Mesodermal cell (in vitro differentiated cells): ENCODE results near the gene RTL5.

Experiments used
- H3K27ac ChIP-seq: 2 replicates; pipeline ENCODE4 v1.7.0; 2013; ENCODE audit warnings: mild to moderate bottlenecking, low read depth, low read length, moderate library complexity; ENCODE audit not compliant: severe bottlenecking
- H3K36me3 ChIP-seq: 2 replicates; pipeline ENCODE4 v1.7.1; 2013; ENCODE audit warnings: mild to moderate bottlenecking, low read length, moderate library complexity; ENCODE audit not compliant: control insufficient read depth, insufficient read depth
- H3K4me1 ChIP-seq: one replicate; pipeline ENCODE4 v1.7.1; 2013; ENCODE audit warnings: mild to moderate bottlenecking, low read length; ENCODE audit not compliant: insufficient read depth, control insufficient read depth, poor library complexity, severe bottlenecking
- H3K4me3 ChIP-seq: 2 replicates; pipeline ENCODE4 v1.7.0; 2013; ENCODE audit warnings: low read length, control low read depth, mild to moderate bottlenecking; ENCODE audit not compliant: insufficient read depth, poor library complexity, severe bottlenecking; ENCODE audit errors: extremely low read depth
- H3K9me3 ChIP-seq: 2 replicates; pipeline ENCODE4 v1.7.1; 2013; ENCODE audit warnings: mild to moderate bottlenecking, low read length, moderate library complexity; ENCODE audit not compliant: control insufficient read depth
- WGBS, 2 experiments: methylation state at CpG; one replicate each; pipeline ENCODE4 v1.1.5; 2013; ENCODE audit warnings: missing lambda C conversion rate in 2 of 2; ENCODE audit not compliant: insufficient coverage in 2 of 2; 5-methylcytosine and 5-hydroxymethylcytosine counted together

Gene RTL5

DNA sequence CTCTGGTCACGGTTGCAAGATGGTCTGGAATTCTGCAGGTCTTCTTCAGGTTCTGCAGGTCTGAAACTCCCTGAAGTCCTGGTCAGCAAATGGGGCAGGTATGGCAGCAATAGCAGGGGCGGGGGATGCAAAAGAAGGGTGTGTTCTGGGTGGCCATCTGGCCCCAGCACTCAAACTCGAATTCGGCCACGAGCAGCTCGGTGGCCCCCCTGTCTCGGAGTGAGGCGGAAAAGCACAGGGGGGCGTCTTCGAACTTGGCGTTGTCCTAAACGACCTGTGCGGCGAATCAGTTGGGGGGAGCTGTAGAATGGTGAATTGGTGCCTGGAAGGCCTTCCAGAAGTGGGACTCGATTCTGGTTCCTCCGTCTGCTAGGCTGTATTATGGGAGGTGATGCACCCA lies 2.1 kb downstream of the RTL5 start:
- Histone ChIP-seq H3K4me1 (peaks cover 28% of the 10 kb centered on the region), H3K27ac (no peak overlapping the region), H3K36me3 (peaks cover 18% of the 10 kb centered on the region), H3K4me3 (no peak overlapping the region), H3K9me3 (no peaks in the 10 kb centered on the region)
- 98 to 100% methylated on average over 1 to 15 of the region's 16 CpGs for WGBS, 2 experiments

DNA sequence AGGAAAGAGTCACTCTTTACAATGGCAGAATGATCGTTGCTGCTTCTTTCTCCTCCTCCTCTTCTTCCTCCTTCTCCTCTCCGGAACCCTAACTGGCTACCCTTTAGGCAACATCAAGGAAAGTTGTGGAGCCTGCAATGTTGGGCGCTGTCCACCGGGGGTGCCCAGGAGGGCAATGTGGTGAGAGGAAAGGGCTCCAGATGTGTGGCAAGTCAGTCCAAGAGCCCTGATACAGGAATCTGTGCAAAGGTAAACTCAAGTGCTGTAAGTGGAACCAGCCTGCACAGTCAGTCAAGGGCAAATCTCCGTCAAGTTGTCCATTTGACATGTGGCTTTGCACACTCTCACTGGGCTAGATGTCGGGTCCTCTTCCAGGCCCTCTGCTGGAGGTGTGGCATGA lies 2.8 kb downstream of the RTL5 start:
- WGBS, 2 experiments, result 100% methylated on average over 1 of the region's 6 CpGs
- no peak overlapping the region for H3K4me3 ChIP-seq
- H3K4me1 ChIP-seq, result peaks cover 35% of the 10 kb centered on the region
- H3K9me3 ChIP-seq, result no peaks in the 10 kb centered on the region
- H3K27ac ChIP-seq, result no peak overlapping the region
- peaks cover 13% of the 10 kb centered on the region for H3K36me3 ChIP-seq

DNA sequence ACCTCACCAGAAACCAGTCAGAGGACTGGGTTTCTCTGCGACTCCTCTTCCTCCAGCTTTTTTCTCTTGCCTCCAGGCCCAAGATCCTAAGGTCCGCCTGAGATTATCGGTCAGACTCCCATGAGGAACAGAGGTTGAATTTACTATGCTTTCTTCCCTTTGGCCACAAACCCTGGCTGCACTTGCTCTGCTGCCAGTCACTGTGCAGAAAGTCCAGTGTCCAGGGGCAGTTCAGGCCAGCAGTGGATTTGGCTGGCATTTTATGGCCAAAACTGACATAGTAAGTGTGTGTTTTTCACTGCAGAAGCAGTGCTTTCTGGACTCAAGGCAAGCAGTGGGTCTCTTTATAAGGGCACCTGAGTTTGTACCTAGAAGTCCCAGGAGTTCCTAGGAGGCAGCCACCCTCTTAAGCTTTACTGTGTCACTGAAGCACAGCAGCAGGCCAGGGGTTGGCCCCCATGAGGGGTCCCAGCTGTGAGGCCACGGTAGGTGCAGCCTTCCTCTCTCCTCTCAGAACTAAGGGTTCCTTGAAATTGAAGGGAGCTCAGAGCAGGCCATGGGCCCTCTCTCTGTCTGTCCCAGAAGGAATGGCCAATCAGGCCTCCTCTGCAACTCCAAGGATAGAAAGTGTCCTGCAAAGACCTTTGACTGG lies 3.4 kb downstream of the RTL5 start:
- WGBS, 2 experiments, result 100% methylated on average over 1 of the region's 4 CpGs; no CpG with 5 or more reads in 1 of the 2 experiments
- H3K4me3 ChIP-seq, result no peak overlapping the region
- no peaks in the 10 kb centered on the region for H3K9me3 ChIP-seq
- H3K4me1 ChIP-seq, result peaks cover 38% of the 10 kb centered on the region
- no peak overlapping the region for H3K27ac ChIP-seq
- H3K36me3 ChIP-seq, result peaks cover 13% of the 10 kb centered on the region

DNA sequence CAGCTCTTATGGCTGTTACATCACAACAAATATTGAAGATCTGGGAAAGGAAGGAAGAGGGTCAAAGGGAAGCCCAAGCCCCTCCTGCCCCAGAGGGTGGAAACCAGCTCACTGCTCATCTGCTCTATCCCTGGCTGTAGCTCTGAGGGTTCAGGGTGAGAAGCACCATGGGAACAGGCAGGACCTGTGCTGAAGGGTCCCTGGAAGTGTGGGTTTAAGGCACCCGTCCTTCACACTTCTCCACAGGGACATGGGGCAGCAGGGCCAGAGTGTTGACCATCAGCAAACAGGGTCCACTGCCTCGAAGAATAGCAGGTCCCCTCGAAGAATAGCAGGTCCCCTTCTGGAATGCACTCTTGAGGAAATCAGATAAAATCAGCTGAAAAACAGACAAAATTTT lies 4.4 kb downstream of the RTL5 start:
- Histone ChIP-seq H3K36me3 (peaks cover 13% of the 10 kb centered on the region), H3K4me1 (peaks cover 44% of the 10 kb centered on the region), H3K9me3 (no peaks in the 10 kb centered on the region), H3K27ac (peak overlapping the region; percentile 36), H3K4me3 (no peak overlapping the region)
- no CpG with 5 or more reads among the region's 3 CpGs for WGBS, 2 experiments

DNA sequence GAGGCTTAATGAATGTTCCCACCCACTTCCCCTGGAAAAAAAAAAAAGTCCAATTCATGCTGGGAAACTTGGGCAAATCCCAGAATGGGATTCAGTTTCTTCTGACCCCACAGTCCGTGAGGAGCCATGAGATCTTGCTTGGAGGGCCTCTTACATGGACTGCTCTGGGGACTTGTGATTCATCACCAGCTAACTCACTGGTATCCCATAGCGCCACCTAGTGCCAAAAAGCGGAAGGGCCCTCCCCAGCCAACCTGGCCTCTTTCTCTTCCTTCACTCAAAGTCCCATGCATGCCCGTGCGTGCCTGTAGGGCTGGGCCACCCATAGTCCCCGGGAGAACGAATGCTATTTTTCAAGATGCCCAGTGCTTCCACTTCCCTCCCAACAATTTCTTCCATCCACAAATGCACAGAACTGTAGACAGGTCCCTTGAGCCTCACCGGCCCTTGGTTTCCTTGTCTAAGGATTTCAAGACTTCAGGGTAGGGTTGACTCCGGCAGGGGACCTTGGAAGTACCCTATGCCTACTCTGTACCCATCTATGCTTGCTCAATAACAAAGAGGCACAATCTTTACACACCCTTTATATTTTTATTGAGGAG lies 5.1 kb downstream of the RTL5 start:
- no peaks in the 10 kb centered on the region for H3K9me3 ChIP-seq
- H3K4me3 ChIP-seq, result no peak overlapping the region
- peaks cover 51% of the 10 kb centered on the region for H3K4me1 ChIP-seq
- 9 to 29% methylated on average over 1 to 4 of the region's 9 CpGs for WGBS, 2 experiments
- H3K36me3 ChIP-seq, result peaks cover 13% of the 10 kb centered on the region
- peak overlapping the region; percentile 45 for H3K27ac ChIP-seq

DNA sequence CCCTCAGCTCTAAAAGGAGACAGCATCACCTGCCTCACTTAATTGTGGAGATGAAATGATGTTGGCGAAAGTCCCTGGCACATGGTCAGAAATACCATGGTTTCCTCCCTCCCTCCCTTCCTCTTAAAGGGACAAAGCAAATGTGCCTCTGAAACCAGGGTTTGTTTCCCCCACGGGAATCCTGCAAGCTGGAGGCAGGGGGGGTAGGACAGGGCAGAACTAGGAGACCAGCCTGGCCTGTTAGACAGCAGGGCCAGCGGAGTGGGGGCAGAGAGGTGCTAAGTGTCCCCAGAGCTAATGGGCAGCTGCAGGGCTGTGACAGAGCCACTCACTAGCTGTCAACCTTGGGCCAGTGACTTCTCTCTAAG lies 5.7 kb downstream of the RTL5 start:
- H3K36me3 ChIP-seq, result peaks cover 13% of the 10 kb centered on the region
- H3K27ac ChIP-seq, result peak overlapping the region; percentile 45
- whole genome bisulfite sequencing, 2 experiments, result 86% methylated on average over 1 of the region's 3 CpGs; no CpG with 5 or more reads in 1 of the 2 experiments
- no peaks in the 10 kb centered on the region for H3K9me3 ChIP-seq
- H3K4me1 ChIP-seq, result peaks cover 57% of the 10 kb centered on the region
- no peak overlapping the region for H3K4me3 ChIP-seq

DNA sequence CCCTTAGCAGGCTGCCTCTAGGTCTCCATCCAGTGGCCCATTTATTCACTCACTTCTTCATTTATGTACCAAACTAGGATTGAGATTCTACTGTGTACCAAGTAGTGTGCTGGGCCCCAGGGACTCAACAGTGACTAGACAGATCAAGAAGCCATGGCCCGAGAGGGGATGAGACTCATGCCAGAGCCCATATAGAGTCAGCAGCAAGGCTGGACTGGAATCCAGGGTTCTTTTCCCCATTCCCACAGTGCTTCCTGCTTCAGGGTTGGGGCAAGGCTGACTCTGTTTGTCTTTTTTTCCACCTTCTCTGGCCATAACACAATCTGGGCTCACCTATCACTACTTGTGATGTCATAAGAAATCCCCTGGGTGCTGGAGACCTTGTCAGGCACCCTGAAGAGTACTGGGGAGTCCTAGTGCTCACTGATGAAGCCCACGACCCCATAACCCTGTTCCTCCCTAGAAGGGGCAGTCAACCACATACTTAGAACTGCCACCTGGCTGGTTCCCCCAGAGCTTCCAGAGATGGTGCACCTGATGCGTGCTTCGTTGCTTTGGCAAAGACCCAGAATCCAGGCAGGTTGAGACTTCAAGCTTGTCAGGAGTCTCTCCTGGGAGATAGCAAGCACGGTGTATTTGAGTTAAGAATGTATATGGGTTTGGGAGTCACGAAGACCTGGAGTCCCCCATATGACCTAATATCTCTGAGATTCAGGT lies 6.2 kb downstream of the RTL5 start:
- H3K9me3 ChIP-seq, result no peaks in the 10 kb centered on the region
- 60 to 100% methylated on average over 2 to 3 of the region's 6 CpGs for WGBS, 2 experiments
- no peak overlapping the region for H3K4me3 ChIP-seq
- peaks cover 13% of the 10 kb centered on the region for H3K36me3 ChIP-seq
- peak overlapping the region; percentile 45 for H3K27ac ChIP-seq
- peaks cover 63% of the 10 kb centered on the region for H3K4me1 ChIP-seq

DNA sequence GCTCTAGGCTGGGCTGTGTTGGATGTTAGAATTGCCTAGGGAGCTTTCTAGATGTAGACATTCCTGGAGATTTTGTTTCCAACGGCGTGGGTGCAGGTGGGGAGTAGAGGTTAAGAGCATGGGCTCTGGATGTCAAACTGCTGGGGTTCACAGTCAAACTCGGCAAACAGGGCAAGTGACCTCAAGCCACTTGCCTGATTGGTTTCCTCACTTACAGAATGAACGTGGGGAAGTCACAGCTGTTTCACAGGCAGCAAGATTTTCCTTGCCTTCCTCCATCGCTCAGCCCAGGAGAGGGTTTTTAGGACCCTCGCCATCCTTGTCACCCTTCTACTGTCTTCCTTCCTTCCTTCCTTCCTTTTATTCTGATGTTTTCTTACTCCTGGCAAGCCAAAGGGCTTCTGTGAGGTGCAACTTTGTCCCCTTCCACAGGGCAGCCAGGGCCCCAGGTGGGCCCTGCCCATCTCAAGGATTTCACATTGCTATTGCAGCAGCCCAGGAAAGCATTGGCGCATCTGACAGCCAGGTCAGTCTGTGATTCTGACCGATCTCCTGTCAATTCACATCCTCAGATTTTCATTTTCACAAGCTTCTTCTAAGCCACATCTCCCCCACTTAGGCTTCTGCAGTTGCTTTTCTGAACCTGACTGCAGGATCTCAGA lies 7.0 kb downstream of the RTL5 start:
- Histone ChIP-seq H3K36me3 (peaks cover 9% of the 10 kb centered on the region), H3K9me3 (no peaks in the 10 kb centered on the region), H3K27ac (peak overlapping the region; percentile 95), H3K4me1 (peaks cover 63% of the 10 kb centered on the region), H3K4me3 (no peak overlapping the region)
- WGBS, 2 experiments, result 90 to 93% methylated on average over 6 to 8 of the region's 8 CpGs

DNA sequence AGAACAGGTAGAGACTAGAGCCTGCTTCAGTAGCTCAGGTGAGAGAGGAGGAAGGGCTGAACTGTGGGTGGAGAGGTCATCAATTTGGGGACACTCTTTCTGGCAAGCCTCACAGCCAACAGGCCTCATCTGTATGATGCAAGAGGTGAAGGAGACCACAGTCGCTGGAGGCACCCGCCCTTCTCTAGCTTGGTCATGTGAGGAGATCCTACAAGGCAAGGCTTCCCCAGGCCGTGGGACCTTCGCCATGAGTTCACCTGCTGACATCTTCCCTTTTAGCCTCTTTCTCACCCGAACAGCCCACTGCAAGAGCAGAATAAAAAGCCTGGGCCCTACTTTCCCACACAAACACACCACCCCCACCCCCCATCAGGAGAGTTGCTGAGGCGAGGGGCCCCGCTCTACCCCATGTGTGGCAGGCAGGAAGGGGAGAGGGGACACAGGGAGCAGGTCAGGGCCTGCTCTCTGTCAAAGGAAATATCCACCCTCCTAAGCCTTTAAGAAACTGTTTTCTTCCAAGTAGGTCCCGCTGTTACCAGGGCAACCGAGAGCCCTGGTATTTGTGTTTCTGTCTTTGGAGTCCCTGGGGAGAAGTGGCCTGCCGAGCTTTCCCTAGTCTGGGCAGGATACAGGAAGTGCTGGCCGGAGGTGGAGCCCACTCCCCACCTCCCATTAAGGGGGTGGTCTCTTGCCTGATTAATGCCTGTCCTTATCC lies 8.1 kb downstream of the RTL5 start:
- peaks cover 63% of the 10 kb centered on the region for H3K4me1 ChIP-seq
- peak overlapping the region; percentile 95 for H3K27ac ChIP-seq
- WGBS, 2 experiments, result 42% methylated on average over 2 of the region's 11 CpGs; no CpG with 5 or more reads in 1 of the 2 experiments

DNA sequence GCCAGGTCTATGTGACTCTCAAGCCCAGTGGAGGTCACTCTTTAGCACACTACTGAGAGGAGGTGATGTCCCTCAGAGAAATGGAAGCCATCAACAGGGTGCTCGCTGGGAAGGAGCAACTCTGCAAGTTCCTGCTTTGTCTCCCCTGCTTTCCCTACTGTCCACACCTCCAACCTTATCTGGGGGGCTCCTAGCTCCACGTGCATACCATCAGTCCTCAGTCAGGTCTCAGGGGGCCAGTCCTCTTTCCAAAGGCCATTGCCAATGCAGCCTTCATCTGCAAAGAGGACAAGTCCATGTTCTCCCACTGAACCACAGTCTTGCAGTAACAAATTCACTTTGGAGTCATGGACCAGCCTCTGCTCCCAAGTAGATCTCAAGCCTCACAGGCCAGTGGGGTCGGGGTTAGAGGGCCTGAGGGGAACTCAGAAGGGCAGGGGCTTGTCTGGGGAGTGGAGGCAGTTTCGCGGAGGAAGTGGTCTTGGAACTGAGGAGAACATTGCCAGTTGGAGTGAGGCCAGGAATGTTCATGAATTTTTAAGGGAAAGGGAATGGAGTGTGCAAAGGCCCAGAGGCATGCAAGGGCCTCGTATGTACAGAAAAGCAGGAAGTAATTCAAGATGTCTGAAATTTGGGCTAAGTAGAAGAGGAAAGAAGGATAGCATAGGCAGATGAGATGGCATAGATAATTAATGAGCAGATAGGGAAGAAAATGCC lies 8.9 kb downstream of the RTL5 start:
- 80 to 97% methylated on average over 3 to 6 of the region's 6 CpGs for WGBS, 2 experiments
- Histone ChIP-seq H3K27ac (peak overlapping the region; percentile 95), H3K9me3 (no peaks in the 10 kb centered on the region), H3K4me1 (peaks cover 55% of the 10 kb centered on the region), H3K36me3 (peaks cover 3% of the 10 kb centered on the region), H3K4me3 (no peak overlapping the region)

More for the DNA sequence above, 8.1 kb downstream of the RTL5 start:
- Histone ChIP-seq H3K9me3 (no peaks in the 10 kb centered on the region), H3K36me3 (peaks cover 3% of the 10 kb centered on the region), H3K4me3 (no peak overlapping the region)
